ENCODE data around the gene C1QTNF1.

C1QTNF1 gene

DNA sequence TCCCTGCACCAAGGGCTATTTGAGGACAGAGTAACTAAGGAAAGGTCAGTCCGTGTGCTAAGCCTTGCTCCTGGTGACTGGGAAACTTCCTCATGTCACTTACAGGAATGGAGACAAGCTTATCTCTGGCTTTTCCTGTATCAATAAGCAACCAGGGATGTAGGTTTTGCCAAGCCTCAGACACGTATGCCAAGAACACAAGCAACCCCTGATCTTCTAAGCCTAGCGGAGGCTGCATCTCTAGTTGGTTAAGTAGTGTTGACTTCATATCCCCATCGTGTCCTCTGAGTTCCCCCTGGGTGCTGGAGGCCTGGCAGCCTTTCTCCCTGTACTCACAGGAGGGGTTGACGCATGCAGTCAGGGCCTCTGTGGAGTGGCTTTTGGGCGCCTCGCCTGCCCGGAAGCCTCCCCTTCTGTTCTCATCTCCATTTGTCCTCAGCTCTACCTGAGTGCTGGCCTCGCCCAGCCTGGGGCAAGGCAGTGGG is 1.4 kb upstream of the C1QTNF1 start:
- no peak for TF ChIP-seq POU2F2 (IDR thresholded peaks at IDR 0.05; ENCODE audit: low read depth, low read length)
- TF ChIP-seq SPI1 (IDR thresholded peaks at IDR 0.05; ENCODE audit: low read depth, low read length): no peak
- no peak for TF ChIP-seq TAF1 (IDR thresholded peaks at IDR 0.05; ENCODE audit: low read depth, low read length)
- TF ChIP-seq PAX5 (IDR thresholded peaks at IDR 0.05; ENCODE audit: insufficient read depth, low read length, severe bottlenecking): no peak
- no peak for TF ChIP-seq POLR2A (IDR thresholded peaks at IDR 0.05; ENCODE audit: low read depth, low read length)
- no peak for TF ChIP-seq POLR2AphosphoS5 (IDR thresholded peaks at IDR 0.05; ENCODE audit: low read depth, low read length)
- no peak for DNase-seq (ENCODE audit: insufficient read length, low spot score)
- FAIRE-seq: no peak

DNA sequence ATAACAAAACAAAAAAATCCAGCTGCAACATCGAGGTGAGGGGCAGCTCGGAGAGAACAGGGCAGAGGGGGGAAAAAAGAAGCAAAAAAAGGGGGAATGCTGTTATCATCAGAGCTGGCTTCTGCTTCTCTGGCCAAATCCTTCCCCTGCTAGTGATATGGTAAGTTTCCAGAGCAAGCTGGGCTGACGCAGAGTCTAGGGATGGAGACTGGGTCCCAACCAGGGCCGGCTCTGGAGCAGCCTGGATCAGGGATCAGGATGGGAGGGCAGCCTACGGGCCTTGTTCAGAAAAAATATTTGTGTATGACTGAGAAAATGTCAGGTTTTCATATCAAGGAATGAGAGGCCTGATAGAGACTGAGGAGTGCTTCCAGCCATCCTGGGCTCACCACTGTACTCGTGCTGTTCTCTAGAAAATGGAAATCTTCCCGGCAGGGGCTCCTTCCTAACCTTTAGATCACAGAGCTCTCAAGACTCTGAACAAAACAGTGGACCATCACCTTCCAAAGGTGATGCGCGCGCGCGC is 726 bp upstream of the C1QTNF1 start:
- TF ChIP-seq TAF1 (IDR thresholded peaks at IDR 0.05; ENCODE audit: low read depth, low read length) (no peak), POLR2AphosphoS5 (IDR thresholded peaks at IDR 0.05; ENCODE audit: low read depth, low read length) (no peak), PAX5 (IDR thresholded peaks at IDR 0.05; ENCODE audit: insufficient read depth, low read length, severe bottlenecking) (no peak), SPI1 (IDR thresholded peaks at IDR 0.05; ENCODE audit: low read depth, low read length) (no peak), POU2F2 (IDR thresholded peaks at IDR 0.05; ENCODE audit: low read depth, low read length) (no peak), POLR2A (IDR thresholded peaks at IDR 0.05; ENCODE audit: low read depth, low read length) (no peak)
- FAIRE-seq: no peak
- DNase-seq (ENCODE audit: insufficient read length, low spot score): no peak

DNA sequence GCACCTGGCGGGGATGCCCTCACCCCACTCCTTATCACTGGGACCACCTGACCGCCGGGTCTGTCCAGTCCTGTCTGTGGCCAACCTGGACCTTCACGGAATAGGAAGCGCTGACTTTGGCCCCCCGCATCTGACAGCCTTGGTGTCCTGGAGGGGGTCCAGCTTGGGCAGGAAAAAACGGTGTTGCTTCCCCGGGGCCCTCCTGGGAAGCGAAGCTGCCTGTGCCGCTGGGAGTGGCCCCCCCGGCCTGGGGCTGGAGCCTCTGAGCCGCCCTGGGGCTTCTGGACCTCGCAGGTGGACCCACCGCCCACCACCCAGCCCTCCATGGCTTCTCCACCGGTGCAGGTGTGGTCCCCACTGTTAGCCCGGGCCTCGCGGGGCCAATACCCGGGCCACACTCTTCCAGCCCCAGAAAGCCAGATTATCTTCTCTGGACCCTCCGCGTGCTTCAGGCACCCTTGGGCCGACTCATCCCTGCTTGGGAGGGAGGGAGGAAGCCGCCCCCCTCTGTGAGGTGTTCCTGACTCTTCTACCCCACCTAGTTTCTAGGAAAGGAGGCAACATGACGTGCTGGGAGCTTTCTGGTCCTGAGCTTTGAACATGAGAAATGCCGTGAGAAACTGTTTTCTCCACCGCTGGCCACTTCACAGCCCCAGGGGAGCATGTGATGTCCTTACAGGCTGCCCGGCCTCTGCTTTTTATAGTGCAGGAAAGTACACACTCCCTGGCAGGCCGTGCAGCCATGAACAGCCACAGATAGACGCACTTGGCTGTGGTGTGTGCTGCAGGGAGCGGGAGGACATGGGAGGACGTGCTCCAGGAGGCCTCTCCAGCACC is 1.1 kb downstream of the C1QTNF1 start:
- TF ChIP-seq POLR2A (IDR thresholded peaks at IDR 0.05; ENCODE audit: low read depth, low read length): no peak
- no peak for TF ChIP-seq POU2F2 (IDR thresholded peaks at IDR 0.05; ENCODE audit: low read depth, low read length)
- TF ChIP-seq TAF1 (IDR thresholded peaks at IDR 0.05; ENCODE audit: low read depth, low read length): no peak
- no peak for TF ChIP-seq POLR2AphosphoS5 (IDR thresholded peaks at IDR 0.05; ENCODE audit: low read depth, low read length)
- TF ChIP-seq SPI1 (IDR thresholded peaks at IDR 0.05; ENCODE audit: low read depth, low read length): no peak
- no peak for TF ChIP-seq PAX5 (IDR thresholded peaks at IDR 0.05; ENCODE audit: insufficient read depth, low read length, severe bottlenecking)
- FAIRE-seq: no peak
- no peak for DNase-seq (ENCODE audit: insufficient read length, low spot score)

DNA sequence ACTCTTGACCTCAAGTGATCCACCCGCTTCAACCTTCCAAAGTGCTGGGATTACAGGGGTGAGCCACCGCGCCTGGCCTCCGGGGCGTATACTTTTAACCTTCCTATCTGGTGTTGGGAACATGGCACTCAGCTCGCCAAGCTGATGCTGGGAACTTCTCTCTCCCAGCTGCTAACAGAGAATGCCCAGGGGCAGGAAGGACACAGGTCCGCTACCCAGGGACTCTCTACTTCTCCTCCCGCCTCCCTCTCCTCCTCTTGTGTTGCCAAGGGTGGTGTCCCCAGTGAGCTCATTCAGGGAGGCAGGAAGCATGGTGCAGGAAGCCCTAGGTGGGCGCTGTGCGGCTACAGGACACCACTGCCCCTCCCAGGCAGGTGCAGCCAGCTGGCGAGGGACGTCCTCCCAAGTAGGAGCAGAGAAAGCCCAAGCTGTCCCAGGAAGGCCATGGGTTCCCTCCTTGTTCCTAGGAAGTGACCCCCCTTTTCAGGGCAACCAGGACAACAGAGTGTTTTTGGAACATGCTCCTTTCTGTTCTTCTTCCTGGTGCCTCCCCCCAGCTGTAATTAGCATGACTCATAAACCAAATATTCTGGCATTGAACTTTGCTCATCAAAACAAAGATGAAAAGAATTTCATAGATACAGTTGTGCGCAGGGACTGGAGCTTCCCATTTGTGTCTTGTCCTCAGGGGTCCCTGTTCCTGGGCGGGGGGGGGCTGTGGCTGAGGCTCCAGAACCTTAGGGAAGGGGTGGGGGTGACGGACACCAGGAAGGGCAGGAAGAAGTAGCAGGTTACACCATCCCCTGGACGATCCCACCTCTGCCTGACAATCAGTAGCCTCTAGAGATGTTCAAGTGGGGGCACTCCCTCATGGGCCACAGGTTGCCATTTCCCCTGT is 2.7 kb downstream of the C1QTNF1 start:
- TF ChIP-seq POU2F2 (IDR thresholded peaks at IDR 0.05; ENCODE audit: low read depth, low read length): no peak
- TF ChIP-seq TAF1 (IDR thresholded peaks at IDR 0.05; ENCODE audit: low read depth, low read length): no peak
- no peak for TF ChIP-seq POLR2A (IDR thresholded peaks at IDR 0.05; ENCODE audit: low read depth, low read length)
- no peak for TF ChIP-seq POLR2AphosphoS5 (IDR thresholded peaks at IDR 0.05; ENCODE audit: low read depth, low read length)
- TF ChIP-seq SPI1 (IDR thresholded peaks at IDR 0.05; ENCODE audit: low read depth, low read length): no peak
- TF ChIP-seq PAX5 (IDR thresholded peaks at IDR 0.05; ENCODE audit: insufficient read depth, low read length, severe bottlenecking): no peak
- DNase-seq (ENCODE audit: insufficient read length, low spot score): no peak
- no peak for FAIRE-seq

DNA sequence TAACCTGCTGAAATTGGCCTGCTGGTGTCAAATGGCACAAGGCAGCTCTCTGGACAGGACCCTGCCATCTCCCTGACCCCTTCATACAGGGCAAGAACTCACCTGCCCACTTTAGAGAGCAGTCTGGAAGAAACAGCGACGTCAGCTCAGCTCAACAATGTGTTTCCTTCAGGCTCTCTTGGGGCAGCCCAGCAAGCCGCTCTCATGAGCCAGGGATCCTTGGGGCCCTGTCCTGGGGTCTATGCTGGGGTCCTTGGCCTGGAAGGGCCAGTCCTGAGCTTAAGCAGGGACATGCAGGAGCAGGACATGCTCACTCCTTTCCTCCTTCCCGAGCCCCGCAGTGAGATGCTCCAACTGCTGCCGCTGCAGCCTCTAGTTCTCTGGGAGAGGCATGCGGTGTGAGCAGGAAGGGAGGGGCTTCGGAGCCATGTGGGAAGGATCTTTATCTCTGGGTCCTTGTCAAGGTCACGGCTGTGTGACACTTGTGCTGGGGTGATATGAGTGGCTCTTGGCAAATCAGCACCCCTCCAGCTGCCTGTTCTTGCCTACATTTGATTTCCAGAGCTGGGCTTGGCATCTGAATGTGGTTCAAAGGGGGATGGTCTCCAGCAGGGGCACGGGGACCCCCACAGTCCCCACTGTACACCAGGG is 3.4 kb downstream of the C1QTNF1 start:
- TF ChIP-seq POLR2A (IDR thresholded peaks at IDR 0.05; ENCODE audit: low read depth, low read length) (no peak), TAF1 (IDR thresholded peaks at IDR 0.05; ENCODE audit: low read depth, low read length) (no peak), POU2F2 (IDR thresholded peaks at IDR 0.05; ENCODE audit: low read depth, low read length) (no peak), PAX5 (IDR thresholded peaks at IDR 0.05; ENCODE audit: insufficient read depth, low read length, severe bottlenecking) (no peak), POLR2AphosphoS5 (IDR thresholded peaks at IDR 0.05; ENCODE audit: low read depth, low read length) (no peak), SPI1 (IDR thresholded peaks at IDR 0.05; ENCODE audit: low read depth, low read length) (no peak)
- FAIRE-seq: no peak
- DNase-seq (ENCODE audit: insufficient read length, low spot score): no peak

DNA sequence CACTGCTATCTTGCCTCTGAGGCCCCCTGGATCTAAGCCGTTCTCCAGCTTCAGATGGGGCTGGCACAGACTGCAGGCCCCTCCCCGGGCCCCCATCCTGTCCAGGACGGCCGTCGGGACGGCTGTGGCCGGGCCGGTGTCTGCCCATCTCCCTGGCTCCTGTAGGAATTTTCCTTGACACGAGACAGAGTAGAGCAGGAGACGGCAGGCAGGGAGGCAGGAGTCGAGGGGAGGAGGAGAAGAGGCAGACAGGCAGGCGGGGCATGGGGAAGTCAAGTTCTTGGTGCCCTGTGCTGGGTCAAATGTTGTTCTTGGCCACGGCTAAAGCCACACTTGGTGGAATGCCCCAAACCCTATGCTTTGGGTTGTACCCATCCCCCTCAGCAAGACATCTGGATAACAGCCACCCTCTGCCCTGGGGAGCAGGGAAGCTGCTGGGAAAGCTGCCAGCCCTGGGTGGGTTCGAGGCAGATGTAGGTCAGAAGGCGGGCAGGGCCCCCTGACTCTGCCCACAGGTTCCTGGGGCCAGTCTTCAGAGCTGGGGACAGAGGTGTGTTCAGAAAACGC is 4.0 kb downstream of the C1QTNF1 start:
- TF ChIP-seq SPI1 (IDR thresholded peaks at IDR 0.05; ENCODE audit: low read depth, low read length): no peak
- no peak for TF ChIP-seq PAX5 (IDR thresholded peaks at IDR 0.05; ENCODE audit: insufficient read depth, low read length, severe bottlenecking)
- FAIRE-seq: no peak
- no peak for DNase-seq (ENCODE audit: insufficient read length, low spot score)

DNA sequence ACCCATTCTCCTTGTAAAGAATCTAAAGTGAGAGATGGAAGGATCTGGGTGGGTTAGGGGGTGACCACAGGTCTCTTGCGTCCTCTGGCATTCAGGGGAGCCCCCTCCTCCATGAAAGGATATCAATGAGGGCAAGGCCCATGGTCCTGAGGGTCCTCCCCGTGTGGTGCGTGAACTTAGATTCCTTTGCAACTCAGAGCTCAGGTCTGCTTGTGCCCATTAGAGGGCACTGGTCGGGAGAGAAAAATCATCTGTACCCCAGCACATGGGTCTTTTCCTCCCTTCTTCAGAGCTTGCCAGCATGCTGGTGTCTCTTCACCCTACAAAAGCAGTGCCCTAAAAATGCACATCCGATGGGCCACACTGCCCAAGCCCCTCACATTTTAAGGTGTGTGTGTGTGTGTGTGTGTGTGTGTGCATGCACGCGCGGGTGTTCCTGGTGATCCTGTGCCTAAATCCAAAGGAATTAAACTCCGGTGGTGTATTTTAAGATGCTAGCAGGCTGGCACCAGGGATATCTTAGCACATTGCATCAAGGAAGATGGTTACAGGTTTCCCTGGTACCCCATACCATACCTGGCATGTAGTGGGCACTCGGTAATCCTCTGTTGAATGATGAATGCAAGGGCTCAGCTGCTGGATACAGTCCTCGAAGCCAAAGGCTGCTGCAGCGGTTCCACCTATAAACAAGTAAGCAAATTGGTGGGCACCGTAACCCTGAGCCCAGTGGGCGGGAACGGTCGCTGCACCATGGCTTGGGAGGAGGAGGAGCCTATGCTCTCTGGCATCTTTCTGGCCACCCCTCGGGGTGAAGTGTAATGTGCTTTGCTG is 4.7 kb downstream of the C1QTNF1 start:
- DNase-seq (ENCODE audit: insufficient read length, low spot score) (no peak), FAIRE-seq (no peak)
- TF ChIP-seq TAF1 (IDR thresholded peaks at IDR 0.05; ENCODE audit: low read depth, low read length): no peak
- no peak for TF ChIP-seq SPI1 (IDR thresholded peaks at IDR 0.05; ENCODE audit: low read depth, low read length)
- no peak for TF ChIP-seq PAX5 (IDR thresholded peaks at IDR 0.05; ENCODE audit: insufficient read depth, low read length, severe bottlenecking)
- no peak for TF ChIP-seq POLR2A (IDR thresholded peaks at IDR 0.05; ENCODE audit: low read depth, low read length)
- no peak for TF ChIP-seq POU2F2 (IDR thresholded peaks at IDR 0.05; ENCODE audit: low read depth, low read length)
- no peak for TF ChIP-seq POLR2AphosphoS5 (IDR thresholded peaks at IDR 0.05; ENCODE audit: low read depth, low read length)

Data from GM12891 (cell line).